ENCODE measurements around the gene PLXNA1. TPM values are rescaled to one million over a fixed set of nuclear protein-coding genes. Genes with fewer than 3 reads are reported as not detected.

PLXNA1 gene
- total RNA-seq, 1 experiment from 2014 or later = 30.3 TPM

- ChIA-PET RAD21 (ENCODE audit: low non-redundant PET in 1 of 2, low total read pairs in 2 of 2, uncharacterized antibody in 2 of 2, unreplicated experiment in 2 of 2) (no interaction called here), CTCF (no interaction called here), POLR2A (no interaction called here)
- no TSS peak for BruUV-seq (replicated peaks)
- no peaks in the 10 kb centered on the region for H3K9me2 ChIP-seq (ENCODE audit: insufficient read depth)
- H3K79me2 ChIP-seq (ENCODE audit: insufficient read depth, low read length) = peaks cover 6% of the 10 kb centered on the region
- no peak overlapping the region for H3K9ac ChIP-seq (ENCODE audit: low read length)
- H2AFZ ChIP-seq (ENCODE audit: low read depth, low read length, poor library complexity, severe bottlenecking) = no peak overlapping the region
- no peak for TF ChIP-seq EGR1 (IDR thresholded peaks at IDR 0.05; ENCODE audit: low read depth)
- TF ChIP-seq TCF7L2 (IDR thresholded peaks at IDR 0.05; ENCODE audit: borderline replicate concordance, extremely low read depth, insufficient read depth, insufficient read length) = no peak
- no peak for TF ChIP-seq POLR2AphosphoS5 (IDR thresholded peaks at IDR 0.05; ENCODE audit: low read depth, low read length)
- no peak for TF ChIP-seq ZNF274 (IDR thresholded peaks at IDR 0.05; ENCODE audit: low read depth, low read length)
- TF ChIP-seq ZBTB33 (IDR thresholded peaks at IDR 0.05; ENCODE audit: extremely low read depth, insufficient replicate concordance, low read length) = no peak
- TF ChIP-seq, protein P1, sequence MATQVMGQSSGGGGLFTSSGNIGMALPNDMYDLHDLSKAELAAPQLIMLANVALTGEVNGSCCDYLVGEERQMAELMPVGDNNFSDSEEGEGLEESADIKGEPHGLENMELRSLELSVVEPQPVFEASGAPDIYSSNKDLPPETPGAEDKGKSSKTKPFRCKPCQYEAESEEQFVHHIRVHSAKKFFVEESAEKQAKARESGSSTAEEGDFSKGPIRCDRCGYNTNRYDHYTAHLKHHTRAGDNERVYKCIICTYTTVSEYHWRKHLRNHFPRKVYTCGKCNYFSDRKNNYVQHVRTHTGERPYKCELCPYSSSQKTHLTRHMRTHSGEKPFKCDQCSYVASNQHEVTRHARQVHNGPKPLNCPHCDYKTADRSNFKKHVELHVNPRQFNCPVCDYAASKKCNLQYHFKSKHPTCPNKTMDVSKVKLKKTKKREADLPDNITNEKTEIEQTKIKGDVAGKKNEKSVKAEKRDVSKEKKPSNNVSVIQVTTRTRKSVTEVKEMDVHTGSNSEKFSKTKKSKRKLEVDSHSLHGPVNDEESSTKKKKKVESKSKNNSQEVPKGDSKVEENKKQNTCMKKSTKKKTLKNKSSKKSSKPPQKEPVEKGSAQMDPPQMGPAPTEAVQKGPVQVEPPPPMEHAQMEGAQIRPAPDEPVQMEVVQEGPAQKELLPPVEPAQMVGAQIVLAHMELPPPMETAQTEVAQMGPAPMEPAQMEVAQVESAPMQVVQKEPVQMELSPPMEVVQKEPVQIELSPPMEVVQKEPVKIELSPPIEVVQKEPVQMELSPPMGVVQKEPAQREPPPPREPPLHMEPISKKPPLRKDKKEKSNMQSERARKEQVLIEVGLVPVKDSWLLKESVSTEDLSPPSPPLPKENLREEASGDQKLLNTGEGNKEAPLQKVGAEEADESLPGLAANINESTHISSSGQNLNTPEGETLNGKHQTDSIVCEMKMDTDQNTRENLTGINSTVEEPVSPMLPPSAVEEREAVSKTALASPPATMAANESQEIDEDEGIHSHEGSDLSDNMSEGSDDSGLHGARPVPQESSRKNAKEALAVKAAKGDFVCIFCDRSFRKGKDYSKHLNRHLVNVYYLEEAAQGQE (IDR thresholded peaks at IDR 0.05; ENCODE audit: low read depth) = no peak
- TF ChIP-seq SRF (IDR thresholded peaks at IDR 0.05; ENCODE audit: low read depth) = no peak
- no peaks in the 10 kb centered on the region for H3K36me3 ChIP-seq (ENCODE audit: control insufficient read depth in 1 of 2, insufficient read depth in 2 of 2, low read length in 2 of 2)
- no peaks in the 10 kb centered on the region for H3K27me3 ChIP-seq (ENCODE audit: insufficient read depth, low read length)
- H4K20me1 ChIP-seq (ENCODE audit: insufficient read depth) = no peaks in the 10 kb centered on the region
- intact Hi-C loops (cut with micrococcal nuclease) = no loop called here
- no peak overlapping the region for H3K4me2 ChIP-seq (ENCODE audit: low read length)
- H3K9me3 ChIP-seq (ENCODE audit: control insufficient read depth in 1 of 2, insufficient read depth in 1 of 2, low read depth in 1 of 2, low read length in 2 of 2) = peaks cover 7 to 8% of the 10 kb centered on the region in 2 experiments; a peak in 3 of 4 replicates
- no peak for DNase-seq (ENCODE audit: low read depth, low spot score)
- no peak overlapping the region for H3K4me3 ChIP-seq (replicated peaks in 1 of 2; ENCODE audit: low read depth in 1 of 2, low read length in 2 of 2)
- peaks cover 2 to 14% of the 10 kb centered on the region in 2 experiments; a peak in 3 of 4 replicates for H3K4me1 ChIP-seq (ENCODE audit: control insufficient read depth in 1 of 2, insufficient read depth in 2 of 2, low read length in 2 of 2)
- H3K27ac ChIP-seq (ENCODE audit: low read depth, low read length) = no peak overlapping the region
- no peak for ATAC-seq
Measured at GRCh38 chr3:126979046-126979628, 3.8 kb upstream of the PLXNA1 start.
